ENCODE data around the gene NLRC5.

Gene NLRC5

DNA sequence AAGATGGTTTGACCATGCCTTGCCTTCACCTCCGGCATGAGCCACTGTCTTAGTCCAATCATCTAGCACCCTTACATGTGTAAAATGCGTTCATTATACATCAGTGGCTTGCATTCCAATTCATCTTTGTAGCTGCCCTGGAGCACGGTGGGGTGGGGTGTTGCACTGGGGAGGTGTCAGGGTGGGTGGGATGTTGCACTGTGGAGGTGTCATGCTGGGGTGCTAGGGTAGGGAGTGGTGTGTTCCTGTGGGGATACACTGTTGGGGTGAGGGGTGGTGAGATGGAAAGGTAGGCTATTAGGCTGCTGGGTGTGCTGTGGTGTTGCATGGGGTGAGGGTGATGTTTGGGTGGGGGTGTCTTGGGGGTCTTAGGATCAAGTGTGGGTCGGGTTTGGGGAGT, 47.0 kb downstream of the NLRC5 start:
- TF ChIP-seq, protein P1, sequence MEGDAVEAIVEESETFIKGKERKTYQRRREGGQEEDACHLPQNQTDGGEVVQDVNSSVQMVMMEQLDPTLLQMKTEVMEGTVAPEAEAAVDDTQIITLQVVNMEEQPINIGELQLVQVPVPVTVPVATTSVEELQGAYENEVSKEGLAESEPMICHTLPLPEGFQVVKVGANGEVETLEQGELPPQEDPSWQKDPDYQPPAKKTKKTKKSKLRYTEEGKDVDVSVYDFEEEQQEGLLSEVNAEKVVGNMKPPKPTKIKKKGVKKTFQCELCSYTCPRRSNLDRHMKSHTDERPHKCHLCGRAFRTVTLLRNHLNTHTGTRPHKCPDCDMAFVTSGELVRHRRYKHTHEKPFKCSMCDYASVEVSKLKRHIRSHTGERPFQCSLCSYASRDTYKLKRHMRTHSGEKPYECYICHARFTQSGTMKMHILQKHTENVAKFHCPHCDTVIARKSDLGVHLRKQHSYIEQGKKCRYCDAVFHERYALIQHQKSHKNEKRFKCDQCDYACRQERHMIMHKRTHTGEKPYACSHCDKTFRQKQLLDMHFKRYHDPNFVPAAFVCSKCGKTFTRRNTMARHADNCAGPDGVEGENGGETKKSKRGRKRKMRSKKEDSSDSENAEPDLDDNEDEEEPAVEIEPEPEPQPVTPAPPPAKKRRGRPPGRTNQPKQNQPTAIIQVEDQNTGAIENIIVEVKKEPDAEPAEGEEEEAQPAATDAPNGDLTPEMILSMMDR (IDR thresholded peaks at IDR 0.05; ENCODE audit: low read depth, low read length): no peak
- H3K4me3 ChIP-seq (ENCODE audit: low read depth, low read length): no peak overlapping the region

DNA sequence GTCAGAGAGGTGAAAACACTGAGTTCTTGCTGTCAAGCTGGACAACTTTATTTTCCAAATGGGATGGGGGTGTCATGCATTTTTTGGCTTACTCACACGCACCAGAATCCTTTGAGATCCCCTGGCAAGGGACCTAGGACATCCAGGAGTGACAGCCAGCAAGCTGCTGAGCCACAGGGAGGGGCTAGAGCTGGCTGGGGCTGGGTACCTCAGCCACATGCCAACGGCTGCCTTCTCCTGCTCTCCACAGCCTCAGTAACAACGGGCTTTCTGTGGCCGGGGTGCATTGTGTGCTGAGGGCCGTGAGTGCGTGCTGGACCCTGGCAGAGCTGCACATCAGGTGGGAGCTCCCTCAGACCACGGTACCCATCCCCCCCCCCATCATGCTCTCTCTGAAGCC, 47.6 kb downstream of the NLRC5 start:
- H3K4me3 ChIP-seq (ENCODE audit: low read depth, low read length): no peak overlapping the region
- TF ChIP-seq, protein P1 (IDR thresholded peaks at IDR 0.05; ENCODE audit: low read depth, low read length): no peak

- TF ChIP-seq, protein P1 (IDR thresholded peaks at IDR 0.05; ENCODE audit: low read depth, low read length): no peak
- H3K4me3 ChIP-seq (ENCODE audit: low read depth, low read length): no peak overlapping the region
Measured at GRCh38 chr16:57038166-57038565, 48.8 kb downstream of the NLRC5 start.

DNA sequence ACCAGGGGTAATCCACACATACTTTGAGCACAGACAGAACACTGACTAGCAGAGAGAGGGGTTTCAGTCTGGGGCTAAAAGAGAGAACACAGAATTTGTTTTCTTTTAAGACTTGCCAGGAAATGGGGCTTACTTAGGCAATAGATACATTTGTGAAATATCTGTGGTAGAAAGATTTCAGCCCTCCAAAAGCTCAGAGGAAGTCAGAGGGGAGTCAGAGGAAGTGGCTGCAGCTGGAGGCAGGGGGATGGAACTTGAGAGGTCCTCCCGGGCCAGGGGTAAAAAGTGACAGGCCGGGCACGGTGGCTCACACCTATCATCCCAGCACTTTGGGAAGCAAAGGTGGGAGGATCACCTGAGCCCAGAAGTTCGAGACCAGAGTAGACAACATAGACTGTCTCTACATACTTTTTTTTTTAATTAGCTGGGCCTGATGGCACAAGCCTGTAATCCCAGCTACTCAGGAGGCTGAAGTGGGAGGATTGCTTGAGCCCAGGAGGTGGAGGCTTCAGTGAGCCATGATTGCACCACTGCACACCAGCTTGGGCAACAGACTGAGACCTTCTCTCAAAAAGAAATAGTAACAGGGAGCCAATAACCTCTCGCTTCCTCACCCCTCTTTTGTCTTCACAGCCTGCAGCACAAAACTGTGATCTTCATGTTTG, 49.9 kb downstream of the NLRC5 start:
- no peak overlapping the region for H3K4me3 ChIP-seq (ENCODE audit: low read depth, low read length)

DNA sequence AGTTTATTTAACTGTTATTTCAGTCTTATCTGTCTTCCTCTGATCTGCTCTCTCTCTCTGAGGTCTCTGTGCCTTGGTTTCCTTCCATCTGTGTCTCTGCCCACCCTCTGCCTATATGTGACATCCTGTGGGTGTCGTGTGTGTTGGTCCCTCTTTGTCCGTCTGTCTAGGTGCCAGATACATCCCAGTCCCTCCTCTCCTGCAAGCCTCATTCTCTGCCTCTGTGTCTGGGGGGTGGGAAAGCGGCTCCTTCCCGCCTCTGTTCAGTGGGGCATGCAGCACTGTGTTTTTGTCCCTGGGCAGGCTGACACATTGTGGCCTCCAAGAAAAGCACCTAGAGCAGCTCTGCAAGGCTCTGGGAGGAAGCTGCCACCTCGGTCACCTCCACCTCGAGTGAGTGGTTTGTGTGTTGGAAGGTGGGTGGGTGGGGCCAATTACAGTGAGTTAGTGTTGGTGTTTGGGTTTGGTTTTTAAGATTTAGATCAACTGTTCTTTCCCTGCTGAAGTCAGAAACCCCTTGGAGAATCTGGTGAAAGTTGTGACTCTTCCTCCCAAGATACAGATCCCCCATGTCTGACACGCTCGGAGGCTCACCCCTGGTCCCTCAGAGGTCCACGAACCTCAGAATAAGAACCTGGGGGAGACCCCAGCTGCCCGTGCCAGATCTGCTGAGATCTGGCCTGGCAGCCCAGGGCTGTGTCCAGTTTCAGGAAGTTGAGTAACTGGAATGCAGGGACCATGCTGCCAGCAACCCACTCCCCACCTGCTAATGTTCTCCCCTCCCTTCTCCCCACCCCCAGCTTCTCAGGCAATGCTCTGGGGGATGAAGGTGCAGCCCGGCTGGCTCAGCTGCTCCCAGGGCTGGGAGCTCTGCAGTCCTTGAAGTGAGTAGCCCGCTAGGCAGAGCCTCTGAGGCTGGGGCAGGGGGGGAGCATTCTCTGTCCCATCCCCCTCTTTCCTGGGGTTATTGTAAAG, 52.1 kb downstream of the NLRC5 start:
- H3K4me3 ChIP-seq (ENCODE audit: low read depth, low read length): no peak overlapping the region
- TF ChIP-seq, protein P1 (IDR thresholded peaks at IDR 0.05; ENCODE audit: low read depth, low read length): no peak

More for the DNA sequence above, 49.9 kb downstream of the NLRC5 start:
- TF ChIP-seq, protein P1 (IDR thresholded peaks at IDR 0.05; ENCODE audit: low read depth, low read length): no peak

DNA sequence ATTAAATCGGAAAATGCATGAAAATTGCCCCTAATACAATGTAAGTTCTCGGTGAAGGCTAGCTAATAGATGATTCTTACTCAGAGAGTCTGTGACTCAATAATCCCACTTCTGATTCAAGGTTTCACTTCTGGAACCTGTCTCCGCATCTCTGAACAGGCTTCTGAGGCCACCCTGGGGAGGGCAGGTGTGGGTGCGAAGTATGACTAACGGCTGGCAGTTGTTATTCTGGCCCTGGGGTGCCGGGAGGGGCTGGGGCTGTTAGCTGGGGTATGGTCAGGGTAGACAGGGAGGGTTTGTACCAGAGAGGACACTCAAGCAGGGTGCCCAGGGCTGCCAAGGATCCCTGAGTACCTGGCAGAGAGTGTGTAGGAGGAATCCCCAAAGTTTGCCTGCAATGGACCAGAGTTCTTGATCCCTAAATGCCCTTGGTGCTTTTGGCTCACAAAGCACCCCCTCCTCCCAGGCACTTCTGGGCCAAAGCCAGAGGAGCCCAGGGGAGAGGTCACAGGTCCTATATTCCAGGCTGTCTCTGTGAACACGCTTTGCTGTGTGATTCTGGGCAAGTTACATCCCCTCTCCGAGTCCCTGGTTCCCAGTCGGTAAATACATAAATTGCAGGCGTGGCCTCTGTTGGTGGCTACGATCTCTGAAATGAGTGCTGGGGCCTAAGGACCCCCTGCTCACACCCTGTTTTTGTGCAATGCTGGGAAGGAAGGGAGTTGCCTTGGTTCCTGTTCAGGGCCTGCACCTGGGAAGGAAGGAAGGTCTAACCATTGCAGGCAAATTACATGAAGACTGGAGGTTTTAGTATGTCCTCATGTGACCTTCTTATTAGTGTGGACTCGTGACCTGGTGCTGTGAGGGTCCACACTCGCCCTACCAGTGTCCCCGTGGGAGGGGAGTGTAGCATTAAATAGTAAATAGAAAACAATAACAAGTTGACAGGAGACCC, 53.1 kb downstream of the NLRC5 start:
- TF ChIP-seq, protein P1 (IDR thresholded peaks at IDR 0.05; ENCODE audit: low read depth, low read length): no peak
- H3K4me3 ChIP-seq (ENCODE audit: low read depth, low read length): no peak overlapping the region

Data from WI38 (cell line).